H1 (cell line): ENCODE measurements around the gene MAS1L. TPM values are rescaled to one million over a fixed set of nuclear protein-coding genes. Genes with fewer than 3 reads are reported as not detected.

Source experiments
- ATF2 ChIP-seq: IDR thresholded peaks from 2 replicates; pipeline ENCODE4 v1.6.1; 2012; ENCODE audit warnings: low read length, inconsistent platforms
- KDM1A ChIP-seq: fragments of 200-600, 300-600 bp; sonication (generic); IDR thresholded peaks from 2 replicates; pipeline ENCODE4 v1.7.1; 2016; ENCODE audit warnings: mild to moderate bottlenecking, low read length, borderline replicate concordance
- MAFK ChIP-seq: IDR thresholded peaks from 2 replicates; pipeline ENCODE4 v1.6.1; 2012; ENCODE audit warnings: low read depth, mild to moderate bottlenecking, improper control_type of control experiment, low read length
- polyA plus RNA-seq, 7 experiments: library from polyadenylated mRNA; depleted of rRNA in 3 of 7; stranded (reverse) in 5 of 7; unstranded in 2 of 7; fragments of >200 nt in 5 of 7; fragments of 200-250 nt in 2 of 7; gene quantifications; 1 replicate in 5 of 7; 2 replicates in 1 of 7; 4 replicates in 1 of 7; pipeline versions ENCODE4 v1.2.1 to v1.2.3, GENCODE V29; 2011 to 2013; ENCODE audit warnings: missing spikeins in 2 of 7, mixed read lengths in 2 of 7
- total RNA-seq: library from RNA; stranded (reverse); fragmentation: NEBNext Ultra II Directional; extraction: Animal tissue kit (Norgen Biotek cat#: 25700); gene quantifications from 2 replicates; pipeline ENCODE4 v1.2.1, GENCODE V29; 2021

The MAS1L gene
- total and polyA plus RNA-seq, 2 of the 8 experiments (the other 6 are each of a cell fraction or from before 2014, with no cell fraction given) = not detected

GRCh38 chr6:29490055-29490454 lies 2.3 kb upstream of the MAS1L start (continued):
- no peak for TF ChIP-seq MAFK
- no peak for TF ChIP-seq ATF2
- TF ChIP-seq KDM1A = no peak
